HuH-7 (cell line): ENCODE measurements around the gene ST6GALNAC6.

Experiments used
- DNase-seq: peaks from one replicate; pipeline ENCODE4 v3.0.0; 2011; ENCODE audit warnings: low spot score

Gene ST6GALNAC6

GRCh38 chr9:127934248-127934647, 34.8 kb upstream of the ST6GALNAC6 start:
- DNase-seq, result no peak

DNA sequence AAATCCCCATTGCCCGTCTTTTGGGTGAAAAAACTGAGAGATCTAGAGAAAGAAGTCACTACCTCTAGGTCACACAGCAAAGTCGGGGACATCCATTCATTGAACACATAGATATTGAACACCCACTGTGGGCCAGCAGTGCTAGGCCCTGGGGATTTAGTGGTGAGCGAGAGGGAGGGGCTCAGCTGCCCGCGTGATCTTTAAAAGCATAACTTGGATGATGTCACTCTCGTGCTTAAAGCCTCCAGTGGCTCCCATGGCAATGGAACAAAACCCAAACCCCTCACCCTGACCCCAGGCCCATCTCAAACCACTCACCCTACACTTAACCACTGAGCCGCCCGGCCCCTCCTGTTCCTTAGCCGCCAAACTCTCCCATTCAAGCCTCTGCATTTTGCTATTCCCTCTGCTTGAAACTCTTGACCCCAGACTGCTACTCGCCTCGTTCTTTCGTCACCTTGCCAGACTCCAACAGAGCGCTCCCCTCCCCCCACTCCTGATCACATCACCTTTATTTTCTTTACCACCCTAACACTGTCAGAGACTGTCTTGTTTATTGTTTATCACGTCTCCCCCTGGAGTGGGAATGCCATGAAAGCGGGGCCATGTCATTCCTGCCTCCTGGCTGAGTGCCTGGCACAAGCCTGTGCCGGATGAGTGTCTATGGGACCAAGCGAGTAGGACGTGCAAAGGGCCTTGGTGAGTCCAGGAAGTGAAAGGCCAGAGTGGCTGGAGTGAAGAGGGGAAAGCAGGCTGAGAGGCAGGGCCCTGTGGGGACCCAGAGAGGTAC, 31.9 kb upstream of the ST6GALNAC6 start:
- DNase-seq, result peak; percentile 71

DNA sequence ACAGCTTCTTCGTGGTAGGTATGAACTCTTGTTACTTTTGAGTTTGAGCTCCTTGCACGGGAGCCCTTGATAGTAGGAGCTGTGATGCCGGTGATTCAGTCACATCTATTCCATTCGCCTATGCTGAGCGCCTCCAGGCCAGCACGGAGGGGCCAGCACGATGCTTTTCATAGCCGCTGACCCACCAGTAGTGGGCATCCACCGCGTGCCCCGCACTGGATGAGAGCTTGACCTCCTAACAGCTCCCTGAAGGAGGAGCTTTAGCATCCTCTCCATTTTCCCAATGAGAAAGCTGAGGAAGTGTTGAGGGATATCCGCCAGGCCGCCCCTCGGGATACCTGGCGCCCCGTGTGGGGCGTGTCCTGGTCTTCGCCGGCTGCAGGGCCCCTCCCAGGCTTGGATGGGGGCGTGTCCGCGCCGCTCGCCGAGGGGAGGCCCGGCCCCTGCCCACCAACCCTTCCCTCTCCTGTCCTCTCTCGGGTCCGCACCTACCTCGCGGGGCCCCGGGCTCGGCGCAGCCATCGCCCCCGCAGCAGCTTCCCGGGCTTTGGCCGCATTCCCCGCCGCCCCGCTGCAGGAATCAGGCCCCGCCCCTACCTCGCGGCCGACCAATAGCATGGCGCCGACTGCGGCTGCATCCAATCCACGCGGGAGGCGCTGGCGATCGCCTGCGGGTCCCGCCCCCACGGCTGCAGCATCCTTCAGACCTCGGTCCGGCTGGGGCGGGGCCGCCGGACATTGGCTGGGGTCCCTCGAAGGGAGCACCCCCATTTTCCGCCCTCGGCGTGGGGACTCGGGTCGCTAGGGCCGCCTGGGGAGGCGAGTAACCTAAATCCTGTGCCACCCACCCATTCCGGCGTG, 31.1 kb upstream of the ST6GALNAC6 start, which contains the start of gene PIP5KL1:
PIP5KL1 (minus strand) TSS at position 547 of the 861 bp plus-strand sequence; CDS start at position 522, 25 bp downstream.
- DNase-seq, result peak; percentile 98

DNA sequence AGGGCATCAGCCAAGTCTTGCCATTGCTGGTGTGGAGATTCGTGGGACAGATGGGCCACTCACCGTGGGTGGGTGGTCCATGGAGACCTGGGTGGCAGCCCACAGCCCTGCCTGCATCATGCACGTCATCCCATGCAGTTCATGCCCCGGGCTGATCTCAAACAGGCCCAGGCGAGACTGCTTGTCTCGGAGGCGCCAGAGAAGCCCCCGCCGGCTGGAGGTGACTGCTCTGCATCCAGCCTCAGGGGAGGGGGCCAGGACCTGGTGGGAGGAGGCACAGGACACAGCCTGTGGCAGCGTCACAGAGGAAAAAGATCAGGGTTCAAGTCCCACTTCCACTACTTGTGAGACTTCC, 30.2 kb upstream of the ST6GALNAC6 start:
- DNase-seq, result no peak

DNA sequence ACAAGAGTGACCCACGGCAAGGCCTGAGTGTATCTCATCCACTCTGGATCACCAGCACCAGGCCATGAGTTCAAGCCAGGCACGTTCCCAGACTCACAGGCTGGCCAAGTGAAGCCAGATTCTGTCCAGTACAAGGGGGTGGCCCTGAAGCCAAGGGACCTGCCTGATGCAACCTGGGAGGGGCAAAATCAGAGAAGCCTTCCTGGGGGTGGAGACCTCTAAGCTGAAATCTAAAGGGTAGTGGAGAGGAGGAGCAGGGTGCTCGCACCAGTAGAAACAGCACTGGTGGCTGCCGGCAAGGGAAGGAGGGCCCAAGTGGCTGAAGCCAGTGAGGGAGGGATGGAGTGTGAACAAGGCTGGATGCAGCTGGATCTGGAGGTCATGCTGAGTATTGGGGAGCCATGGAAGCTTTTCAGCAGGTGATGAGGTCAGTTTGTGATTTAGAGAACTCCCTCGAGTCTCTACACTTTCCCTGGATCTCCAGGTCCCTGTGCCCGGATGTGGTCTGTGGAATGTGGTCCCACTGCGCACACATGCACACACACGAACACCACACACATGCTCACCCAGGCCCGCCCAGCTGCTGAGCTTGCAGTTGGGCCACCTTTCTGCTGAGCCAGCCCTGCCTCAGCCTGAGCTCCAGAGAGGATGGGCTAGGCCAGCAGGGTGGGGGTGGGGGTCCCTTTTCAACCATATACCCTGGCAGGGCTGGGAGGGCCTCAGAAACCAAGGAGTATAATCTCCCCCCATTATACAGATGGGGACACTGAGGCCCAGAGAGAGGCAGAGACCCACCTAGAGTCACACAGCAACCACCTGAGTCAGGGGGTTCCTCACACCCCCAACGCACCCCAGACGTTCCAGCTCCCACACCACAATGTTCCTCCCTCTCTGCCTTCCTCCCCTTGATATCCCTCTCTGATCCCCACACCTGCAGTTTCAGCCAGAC, 29.5 kb upstream of the ST6GALNAC6 start:
- DNase-seq, result no peak

DNA sequence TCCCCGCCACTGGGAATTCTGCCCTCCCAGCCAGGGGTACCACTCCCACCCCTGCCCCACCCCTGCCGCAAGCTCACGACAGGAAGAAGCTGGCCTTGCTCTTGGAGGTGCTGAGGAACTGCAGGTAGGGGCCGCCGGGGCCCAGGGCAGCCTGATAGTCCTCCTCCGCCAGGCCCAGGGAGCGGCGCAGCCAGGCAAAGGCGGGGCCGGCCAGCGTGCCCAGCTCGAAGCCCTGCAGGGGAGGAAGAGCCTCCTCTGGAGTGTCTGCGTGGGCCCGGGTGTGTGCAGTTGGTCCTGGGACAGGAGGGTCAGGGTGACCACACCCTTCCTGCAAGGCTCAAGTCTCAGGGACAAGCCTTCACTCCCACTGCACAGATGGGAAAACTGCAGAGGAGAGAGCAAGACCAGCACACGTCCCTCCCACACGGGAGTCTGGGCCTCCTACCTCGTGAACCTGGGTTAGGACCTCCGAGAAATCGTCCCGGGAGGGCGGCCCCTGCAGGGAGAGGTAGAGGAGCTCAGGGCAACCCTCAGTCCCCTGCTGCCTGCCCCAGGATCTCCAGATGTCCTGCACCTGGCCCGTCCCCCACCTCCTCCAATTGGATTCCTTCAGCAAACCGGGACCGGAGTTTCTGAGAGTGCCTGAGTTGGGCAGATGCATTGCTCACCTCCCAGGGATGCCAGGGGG, 28.7 kb upstream of the ST6GALNAC6 start:
- DNase-seq, result no peak

GRCh38 chr9:127927201-127927987, 28.0 kb upstream of the ST6GALNAC6 start:
- no peak for DNase-seq

DNA sequence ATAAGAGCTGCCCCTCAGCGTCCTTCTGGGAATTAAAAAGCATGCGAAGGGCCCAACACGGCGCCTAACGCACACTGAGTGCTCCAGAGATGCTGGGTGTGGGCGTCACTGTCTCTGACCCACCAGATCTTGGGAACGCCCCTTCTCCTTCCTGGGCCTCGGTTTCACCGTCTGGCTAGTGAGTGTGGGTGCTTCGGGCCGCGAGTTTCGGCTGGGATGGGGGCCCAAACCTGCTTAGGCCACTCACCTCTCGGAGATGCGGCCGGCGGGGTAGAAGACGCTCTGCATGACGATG, 27.4 kb upstream of the ST6GALNAC6 start:
- no peak for DNase-seq

- DNase-seq, result no peak
Measured at GRCh38 chr9:127925959-127926905, 26.8 kb upstream of the ST6GALNAC6 start.

- DNase-seq, result no peak
Measured at GRCh38 chr9:127924736-127925444, 25.5 kb upstream of the ST6GALNAC6 start.

- no peak for DNase-seq
Measured at GRCh38 chr9:127923771-127924170, 24.4 kb upstream of the ST6GALNAC6 start.

DNA sequence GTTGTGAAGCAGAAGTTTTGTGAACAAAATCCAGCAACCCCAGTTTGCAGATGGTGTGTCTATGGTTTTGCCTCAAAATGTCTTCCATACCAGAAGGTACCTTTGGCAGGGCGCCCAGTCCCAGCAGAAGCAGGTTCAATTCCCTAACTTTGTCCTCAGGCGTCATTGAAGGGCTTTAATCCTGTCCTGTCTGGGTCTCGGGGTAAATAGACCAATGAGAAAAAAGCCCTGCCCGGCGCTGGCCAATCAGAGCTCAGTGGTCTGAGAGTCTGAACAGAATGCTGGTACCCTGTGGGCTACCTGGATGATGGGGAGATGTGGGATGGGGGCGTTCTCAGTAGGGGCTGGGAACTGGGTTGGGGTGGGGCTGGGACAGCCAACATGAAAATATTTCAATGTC, 23.6 kb upstream of the ST6GALNAC6 start:
- no peak for DNase-seq

GRCh38 chr9:127921557-127922120, 22.2 kb upstream of the ST6GALNAC6 start:
- peak; percentile 96 for DNase-seq

- DNase-seq, result no peak
Measured at GRCh38 chr9:127920794-127921193, 21.4 kb upstream of the ST6GALNAC6 start.

GRCh38 chr9:127919253-127919815, 19.9 kb upstream of the ST6GALNAC6 start:
- DNase-seq, result no peak

- DNase-seq, result peak; percentile 78
Measured at GRCh38 chr9:127918183-127919107, 19.0 kb upstream of the ST6GALNAC6 start.

DNA sequence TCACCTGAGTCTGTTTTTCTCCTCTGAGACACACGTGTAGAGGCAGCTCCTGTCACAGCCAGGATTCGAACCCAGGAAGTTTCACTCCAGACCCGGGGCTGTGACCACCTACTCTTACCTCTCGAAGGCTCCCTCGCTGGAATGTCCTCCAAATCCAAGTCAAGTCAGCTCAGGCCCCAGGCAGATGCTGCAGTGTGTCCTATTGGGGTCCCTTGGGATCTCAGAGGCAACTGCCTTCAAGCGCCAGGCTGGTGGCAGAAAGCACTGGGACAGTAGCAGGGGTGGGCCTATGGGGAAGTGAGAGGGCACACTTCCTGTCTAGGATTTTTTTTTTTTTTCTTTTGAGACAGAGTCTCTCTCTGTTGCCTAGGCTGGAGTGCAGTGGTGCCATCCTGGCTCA, 18.2 kb upstream of the ST6GALNAC6 start:
- DNase-seq, result no peak
